H1 (cell line): ENCODE data around the gene RPTN. TPM values are rescaled to one million over a fixed set of nuclear protein-coding genes. Genes with fewer than 3 reads are reported as not detected.

Experiments used
- CTCF ChIA-PET: fragments of 300-600 bp; sonication (Branson Sonifier 250); formaldehyde crosslinking; loops from one replicate; lab custom pipeline; 2021; ENCODE audit not compliant: partially characterized antibody; lab: Charles Lee
- POLR2A ChIA-PET: fragments of 300-600 bp; sonication (Branson Sonifier 250); formaldehyde crosslinking; loops from one replicate; lab custom pipeline; 2021; ENCODE audit warnings: inconsistent platforms; ENCODE audit not compliant: partially characterized antibody; lab: Charles Lee
- DNase-seq, 2 experiments: peaks; one replicate each; pipeline versions ENCODE4 v3.0.0 to v3.0.0-alpha.2; 2010 to 2022; ENCODE audit warnings: low spot score in 2 of 2, low read depth in 1 of 2, mixed read lengths in 1 of 2
- FAIRE-seq: peaks from 2 replicates; lab custom pipeline; 2011; peaks lifted over from hg19 to GRCh38; lab: Jason Lieb, UNC
- H2AFZ ChIP-seq: 2 replicates; pipeline ENCODE4 v1.8.1; 2012; ENCODE audit warnings: low read length, inconsistent platforms
- H2AK5ac ChIP-seq: 2 replicates; pipeline ENCODE4 v1.6.1; 2013; ENCODE audit warnings: low read depth, low read length
- H2BK120ac ChIP-seq: replicated peaks from 2 replicates; pipeline ENCODE3; 2013; ENCODE audit warnings: low read depth, low read length, inconsistent platforms
- H2BK12ac ChIP-seq: 2 replicates; pipeline ENCODE4 v1.6.1; 2013; ENCODE audit warnings: low read depth, low read length
- H2BK15ac ChIP-seq: 2 replicates; pipeline ENCODE4 v1.6.1; 2013; ENCODE audit warnings: low read length
- H2BK20ac ChIP-seq: 2 replicates; pipeline ENCODE4 v1.6.1; 2013; ENCODE audit warnings: low read length
- H2BK5ac ChIP-seq: 2 replicates; pipeline ENCODE4 v1.6.1; 2013; ENCODE audit warnings: low read depth, low read length
- H3K14ac ChIP-seq: 2 replicates; pipeline ENCODE4 v1.6.1; 2013; ENCODE audit warnings: inconsistent platforms; ENCODE audit not compliant: insufficient read length
- H3K18ac ChIP-seq: 2 replicates; pipeline ENCODE4 v1.6.1; 2013; ENCODE audit warnings: low read length; ENCODE audit errors: extremely low read depth
- H3K23ac ChIP-seq: 2 replicates; pipeline ENCODE4 v1.6.1; 2013; ENCODE audit warnings: inconsistent platforms; ENCODE audit not compliant: insufficient read length
- H3K23me2 ChIP-seq: 2 replicates; pipeline ENCODE4 v1.6.1; 2013; ENCODE audit warnings: low read depth, low read length
- H3K27ac ChIP-seq: 2 replicates; pipeline ENCODE4 v1.6.1; 2011; ENCODE audit warnings: low read depth, low read length, inconsistent platforms
- H3K27me3 ChIP-seq, 4 experiments: replicated peaks in 1 of 4; 1 replicate in 1 of 4; 2 replicates in 3 of 4; pipeline versions ENCODE4 v1.6.1 to v1.8.1; 2011 to 2013; ENCODE audit warnings: low read length in 3 of 4, mild to moderate bottlenecking in 3 of 4, inconsistent platforms in 2 of 4, mixed read lengths in 2 of 4, moderate library complexity in 1 of 4; ENCODE audit not compliant: control insufficient read depth in 3 of 4, insufficient read depth in 3 of 4; ENCODE audit errors: extremely low read depth in 1 of 4
- H3K36me3 ChIP-seq, 4 experiments: 2 replicates each; pipeline versions ENCODE4 v1.6.1 to v1.8.1; 2011 to 2013; ENCODE audit warnings: mild to moderate bottlenecking in 4 of 4, low read length in 3 of 4, moderate library complexity in 2 of 4, control low read depth in 1 of 4, inconsistent platforms in 1 of 4; ENCODE audit not compliant: insufficient read depth in 4 of 4, control insufficient read depth in 2 of 4
- H3K4ac ChIP-seq: replicated peaks from 2 replicates; pipeline ENCODE3; 2013; ENCODE audit warnings: low read length, low read depth, mixed read lengths, inconsistent platforms; ENCODE audit not compliant: insufficient read length
- H3K4me1 ChIP-seq, 4 experiments: replicated peaks in 1 of 4; 1 replicate in 1 of 4; 2 replicates in 3 of 4; pipeline versions ENCODE4 v1.6.1 to v1.8.1; 2011 to 2013; ENCODE audit warnings: low read length in 3 of 4, inconsistent platforms in 2 of 4, mixed read lengths in 1 of 4; ENCODE audit not compliant: insufficient read depth in 4 of 4, control insufficient read depth in 3 of 4
- H3K4me2 ChIP-seq, 2 experiments: 2 replicates each; pipeline versions ENCODE4 v1.6.1 to v1.8.1; 2011 to 2013; ENCODE audit warnings: low read depth in 2 of 2, low read length in 2 of 2, control low read depth in 1 of 2, inconsistent platforms in 1 of 2, mild to moderate bottlenecking in 1 of 2; ENCODE audit not compliant: insufficient read depth in 1 of 2
- H3K4me3 ChIP-seq, 4 experiments: fragments of 200-600, 300-600 bp in 1 of 4; sonication (generic), shearing (Covaris generic), sonication (Bioruptor Twin) in 1 of 4; 2 replicates each; pipeline versions ENCODE4 v1.5.1 to v1.8.1; 2011 to 2016; ENCODE audit warnings: low read length in 4 of 4, low read depth in 3 of 4, control low read depth in 2 of 4, inconsistent platforms in 2 of 4, mild to moderate bottlenecking in 2 of 4, mixed read lengths in 1 of 4, moderate library complexity in 1 of 4; ENCODE audit not compliant: insufficient read depth in 2 of 4; ENCODE audit errors: extremely low read depth in 1 of 4
- H3K56ac ChIP-seq: replicated peaks from 2 replicates; pipeline ENCODE3; 2013; ENCODE audit warnings: low read depth, mild to moderate bottlenecking, mixed read lengths, low read length, inconsistent platforms; ENCODE audit not compliant: insufficient read length
- H3K79me1 ChIP-seq: 2 replicates; pipeline ENCODE4 v1.6.1; 2013; ENCODE audit warnings: low read depth, low read length, control low read depth
- H3K79me2 ChIP-seq, 2 experiments: 2 replicates each; pipeline versions ENCODE4 v1.6.1 to v1.8.1; 2012 to 2013; ENCODE audit warnings: low read length in 2 of 2, mild to moderate bottlenecking in 2 of 2, inconsistent platforms in 1 of 2; ENCODE audit not compliant: insufficient read depth in 2 of 2, control insufficient read depth in 1 of 2
- H3K9ac ChIP-seq, 4 experiments: replicated peaks in 1 of 4; 1 replicate in 1 of 4; 2 replicates in 3 of 4; pipeline versions ENCODE4 v1.6.1 to v1.8.1; 2011 to 2013; ENCODE audit warnings: low read depth in 3 of 4, low read length in 3 of 4, control low read depth in 2 of 4, mild to moderate bottlenecking in 2 of 4, moderate library complexity in 2 of 4, inconsistent platforms in 1 of 4; ENCODE audit errors: extremely low read depth in 1 of 4
- H3K9me3 ChIP-seq, 2 experiments: 2 replicates each; pipeline versions ENCODE4 v1.6.1 to v1.8.1; 2012 to 2013; ENCODE audit warnings: mild to moderate bottlenecking in 2 of 2, moderate library complexity in 2 of 2, control low read depth in 1 of 2, inconsistent platforms in 1 of 2, low read depth in 1 of 2, low read length in 1 of 2, mixed read lengths in 1 of 2; ENCODE audit not compliant: insufficient read depth in 2 of 2
- H4K20me1 ChIP-seq, 2 experiments: replicated peaks in 1 of 2; 2 replicates each; pipeline versions ENCODE3 to v1.8.1; 2011 to 2013; ENCODE audit warnings: inconsistent platforms in 2 of 2, low read length in 2 of 2, mild to moderate bottlenecking in 1 of 2; ENCODE audit not compliant: insufficient read depth in 2 of 2, control insufficient read depth in 1 of 2
- H4K5ac ChIP-seq: 2 replicates; pipeline ENCODE4 v1.6.1; 2013; ENCODE audit warnings: low read length, low read depth, mixed read lengths, inconsistent platforms; ENCODE audit not compliant: insufficient read length
- H4K8ac ChIP-seq: 2 replicates; pipeline ENCODE4 v1.8.0; 2013; ENCODE audit warnings: mild to moderate bottlenecking, moderate library complexity, low read length, inconsistent platforms; ENCODE audit not compliant: insufficient read depth; ENCODE audit errors: extremely low read depth
- H4K91ac ChIP-seq: replicated peaks from 2 replicates; pipeline ENCODE3; 2013; ENCODE audit warnings: low read length, mixed read lengths, inconsistent platforms; ENCODE audit not compliant: insufficient read length
- BACH1 ChIP-seq: IDR thresholded peaks from 2 replicates; pipeline ENCODE4 v1.6.1; 2012; ENCODE audit warnings: low read length, improper control_type of control experiment
- BRCA1 ChIP-seq: IDR thresholded peaks from 2 replicates; pipeline ENCODE4 v1.6.1; 2012; ENCODE audit warnings: low read depth, low read length, improper control_type of control experiment
- EGR1 ChIP-seq: IDR thresholded peaks from 2 replicates; pipeline ENCODE4 v1.6.1; 2011; ENCODE audit warnings: low read depth, low read length, borderline replicate concordance
- FOSL1 ChIP-seq: IDR thresholded peaks from 2 replicates; pipeline ENCODE4 v1.6.1; 2011; ENCODE audit warnings: mild to moderate bottlenecking, low read depth, low read length, moderate library complexity; ENCODE audit not compliant: insufficient read depth
- HDAC2 ChIP-seq, 2 experiments: fragments of 300-600 bp in 1 of 2; sonication (generic) in 1 of 2; IDR thresholded peaks; 2 replicates each; pipeline ENCODE4 v1.6.1; 2011 to 2012; ENCODE audit warnings: low read depth in 2 of 2, low read length in 2 of 2, mild to moderate bottlenecking in 2 of 2, moderate library complexity in 2 of 2, borderline replicate concordance in 1 of 2, inconsistent platforms in 1 of 2
- KDM1A ChIP-seq: fragments of 200-600, 300-600 bp; sonication (generic); IDR thresholded peaks from 2 replicates; pipeline ENCODE4 v1.7.1; 2016; ENCODE audit warnings: mild to moderate bottlenecking, low read length, borderline replicate concordance
- NRF1 ChIP-seq: IDR thresholded peaks from 2 replicates; pipeline ENCODE4 v1.6.1; 2011; ENCODE audit warnings: mild to moderate bottlenecking, low read depth, low read length, improper control_type of control experiment
- POLR2A ChIP-seq, 2 experiments: IDR thresholded peaks; 1 replicate in 1 of 2; 2 replicates in 1 of 2; pipeline ENCODE4 v1.6.1; 2011; ENCODE audit warnings: low read depth in 2 of 2, low read length in 2 of 2, mild to moderate bottlenecking in 2 of 2; ENCODE audit errors: control extremely low read depth in 1 of 2
- RNF2 ChIP-seq: fragments of 200-900, 300-1000 bp; sonication (generic); IDR thresholded peaks from 2 replicates; pipeline ENCODE4 v1.7.1; 2016; ENCODE audit warnings: borderline replicate concordance, low read depth, mild to moderate bottlenecking, antibody characterized with exemption, low read length; ENCODE audit not compliant: poor library complexity, severe bottlenecking; ENCODE audit errors: missing control alignments
- WGBS, 2 experiments: shearing (Covaris generic) in 1 of 2; methylation state at CpG; one replicate each; pipeline versions ENCODE4 v1.1.6 to v1.1.7; 2013 to 2015; ENCODE audit warnings: low lambda C conversion rate in 2 of 2, mixed read lengths in 2 of 2, inconsistent platforms in 1 of 2, low coverage in 1 of 2, missing lambda C conversion rate in 1 of 2; ENCODE audit not compliant: insufficient replicate concordance in 2 of 2, insufficient coverage in 1 of 2, insufficient read length in 1 of 2; ENCODE audit errors: extremely low coverage in 1 of 2, missing lambda C conversion rate in 1 of 2; 5-methylcytosine and 5-hydroxymethylcytosine counted together
- polyA plus RNA-seq, 7 experiments: library from polyadenylated mRNA; depleted of rRNA in 3 of 7; stranded (reverse) in 5 of 7; unstranded in 2 of 7; fragments of >200 nt in 5 of 7; fragments of 200-250 nt in 2 of 7; gene quantifications; 1 replicate in 5 of 7; 2 replicates in 1 of 7; 4 replicates in 1 of 7; pipeline versions ENCODE4 v1.2.1 to v1.2.3, GENCODE V29; 2011 to 2013; ENCODE audit warnings: missing spikeins in 2 of 7, mixed read lengths in 2 of 7
- total RNA-seq: library from RNA; stranded (reverse); fragmentation: NEBNext Ultra II Directional; extraction: Animal tissue kit (Norgen Biotek cat#: 25700); gene quantifications from 2 replicates; pipeline ENCODE4 v1.2.1, GENCODE V29; 2021

Gene RPTN
- total and polyA plus RNA-seq, 2 of the 8 experiments (the other 6 are each of a cell fraction or from before 2014, with no cell fraction given), result not detected

DNA sequence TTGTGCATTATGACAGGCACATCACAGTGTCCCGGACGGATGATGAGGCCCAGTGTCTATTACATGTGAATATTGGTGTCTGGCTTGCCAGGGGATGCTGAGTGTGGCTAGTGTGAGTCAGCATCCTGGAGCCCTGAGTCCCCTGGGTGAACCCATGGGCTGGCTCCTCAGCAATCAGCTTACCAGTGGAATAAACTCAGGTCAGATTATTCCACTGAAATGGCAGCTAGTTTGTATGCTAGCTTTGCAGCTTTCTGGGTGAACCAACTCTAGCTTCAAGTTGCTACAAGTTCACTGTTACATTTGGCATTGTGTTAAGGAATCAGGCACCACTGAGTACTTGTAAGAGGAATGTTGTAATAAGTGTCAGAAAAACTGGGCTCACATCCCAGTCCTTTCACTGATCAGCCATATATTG lies 23.9 kb upstream of the RPTN start:
- Histone ChIP-seq H2AK5ac (no peak overlapping the region), H4K20me1 (no peaks in the 10 kb centered on the region), H3K36me3 (no peaks in the 10 kb centered on the region), H3K9ac (no peak overlapping the region), H3K4me3 (no peak overlapping the region), H2AFZ (no peak overlapping the region), H2BK12ac (no peak overlapping the region), H3K23me2 (no peaks in the 10 kb centered on the region), H3K56ac (no peak overlapping the region), H3K9me3 (peaks cover 18 to 42% of the 10 kb centered on the region in 2 experiments; a peak in 3 of 4 replicates), H3K14ac (no peak overlapping the region), H2BK120ac (no peak overlapping the region), H3K27ac (no peak overlapping the region), H3K18ac (no peak overlapping the region), H3K4me2 (no peak overlapping the region), H2BK15ac (no peak overlapping the region), H2BK20ac (no peak overlapping the region), H3K79me1 (no peaks in the 10 kb centered on the region), H3K4ac (no peak overlapping the region), H4K8ac (no peak overlapping the region), H2BK5ac (no peak overlapping the region), H3K27me3 (0 out of 7 replicates have a peak, but pooled peaks cover 0 to 2% (median 0%) of the 10 kb centered on the region in 4 experiments), H4K5ac (no peak overlapping the region), H4K91ac (no peak overlapping the region), H3K79me2 (no peaks in the 10 kb centered on the region), H3K4me1 (no peaks in the 10 kb centered on the region), H3K23ac (no peak overlapping the region)
- no peak for DNase-seq
- ChIA-PET POLR2A (interaction anchor here (0.6 kb wide), 1 partner anchor 72 kb away, joined by 3 read pairs; no protein-coding TSS in a partner anchor), CTCF (interaction anchor here (1.2 to 1.7 kb wide), 2 partner anchors 130 kb away, joined by 3 to 9 read pairs; no protein-coding TSS in a partner anchor)
- no peak for FAIRE-seq
- 74% methylated on average over 2 of the region's 2 CpGs; no CpG with 5 or more reads in 1 of the 2 experiments for WGBS, 2 experiments
- TF ChIP-seq BRCA1, result no peak
- TF ChIP-seq FOSL1, result no peak
- no peak for TF ChIP-seq BACH1
- no peak for TF ChIP-seq KDM1A
- no peak for TF ChIP-seq EGR1
- no peak for TF ChIP-seq RNF2
- TF ChIP-seq POLR2A (IDR thresholded peaks at IDR 0.05; ENCODE audit: control extremely low read depth in 1 of 2, low read depth in 2 of 2, low read length in 2 of 2), result no peak
- no peak for TF ChIP-seq HDAC2 (IDR thresholded peaks at IDR 0.05; ENCODE audit: borderline replicate concordance in 1 of 2, low read depth in 2 of 2, low read length in 2 of 2)
- no peak for TF ChIP-seq NRF1
